ENCODE data around the gene TBC1D14. TPM values are rescaled to one million over a fixed set of nuclear protein-coding genes. Genes with fewer than 3 reads are reported as not detected.

The TBC1D14 gene
- total RNA-seq, 1 experiment from 2014 or later = 50.2 TPM

GRCh38 chr4:6986781-6987587 lies 77.4 kb downstream of the TBC1D14 start:
- Histone ChIP-seq H2AK5ac (ENCODE audit: insufficient read length, low read length) (no peak overlapping the region), H2AFZ (ENCODE audit: low read length) (no peak overlapping the region), H3K4ac (ENCODE audit: low read depth, low read length) (no peak overlapping the region), H2BK5ac (ENCODE audit: insufficient read length, low read length) (no peak overlapping the region), H4K8ac (replicated peaks; ENCODE audit: insufficient read length, low read depth, low read length) (no peak overlapping the region), H3K4me2 (ENCODE audit: insufficient read depth, insufficient read length, low read length) (peak overlapping the region; percentile 87), H2BK15ac (ENCODE audit: low read depth, low read length) (no peak overlapping the region), H2BK12ac (ENCODE audit: insufficient read length, low read depth, low read length) (no peak overlapping the region), H3T11ph (ENCODE audit: low read length) (no peak overlapping the region), H3K23me2 (ENCODE audit: insufficient read length, low read depth, low read length, poor library complexity, severe bottlenecking) (peaks cover 6% of the 10 kb centered on the region), H3K23ac (ENCODE audit: insufficient read length, low read depth, low read length) (no peak overlapping the region), H3K79me2 (ENCODE audit: insufficient read depth, low read length) (peaks cover 17% of the 10 kb centered on the region; the same call in 1 of the 2 replicates), H3K27ac (ENCODE audit: insufficient read length, low read depth, low read length) (peak overlapping the region; percentile 8), H2BK120ac (ENCODE audit: low read depth, low read length, poor library complexity, severe bottlenecking) (no peak overlapping the region), H4K91ac (ENCODE audit: insufficient read length, low read depth, low read length) (no peak overlapping the region), H3K79me1 (ENCODE audit: insufficient read depth, low read depth, low read length, poor library complexity, severe bottlenecking) (peaks cover 8% of the 10 kb centered on the region), H3K27me3 (ENCODE audit: insufficient read depth, low read length) (no peaks in the 10 kb centered on the region), H2BK20ac (ENCODE audit: low read depth, low read length, poor library complexity, severe bottlenecking) (no peak overlapping the region), H3K14ac (ENCODE audit: insufficient read depth, low read length) (peak overlapping the region; percentile 95), H3K56ac (ENCODE audit: insufficient read length, low read depth, low read length) (no peak overlapping the region), H3K18ac (ENCODE audit: insufficient read length, low read depth, low read length) (peak overlapping the region; percentile 83), H4K20me1 (ENCODE audit: control insufficient read depth, insufficient read depth, insufficient read length) (peaks cover 4% of the 10 kb centered on the region), H3K9me3 (ENCODE audit: control insufficient read depth, low read depth, low read length) (no peaks in the 10 kb centered on the region), H3K9ac (ENCODE audit: extremely low read depth, insufficient read length, low read length) (peak overlapping the region; percentile 90), H3K4me1 (ENCODE audit: insufficient read depth, low read length) (peaks cover 5% of the 10 kb centered on the region; the same call in 1 of the 2 replicates), H4K5ac (ENCODE audit: insufficient read length, low read depth, low read length) (peak overlapping the region; percentile 81)
- Mint-ChIP-seq H3K4me3 (peak overlapping the region; percentile 85 to 98), H3K4me1 (peaks cover 43 to 44% of the 10 kb centered on the region in 2 experiments), H3K36me3 (ENCODE audit: insufficient read depth in 1 of 3, low read depth in 3 of 3) (no peaks in the 10 kb centered on the region; a peak in 2 of 7 replicates), H3K27ac (peak overlapping the region; percentile 92 to 99 (median 97)), H3K27me3 (ENCODE audit: low read depth) (no peaks in the 10 kb centered on the region), H3K9me3 (no peaks in the 10 kb centered on the region)
- peak; percentile 95 for DNase-seq
- WGBS (ENCODE audit: extremely low coverage, insufficient read length, low lambda C conversion rate) = no CpG with 5 or more reads among the region's 78 CpGs
- 0 out of 3 replicates have a peak, but pooled peaks have one; percentile 8 for TF ChIP-seq CTCF (conservative IDR thresholded peaks at IDR 0.05)
